WTC11 (cell line): ENCODE measurements around the gene NDRG4. TPM values are rescaled to one million over a fixed set of nuclear protein-coding genes. Genes with fewer than 3 reads are reported as not detected.

Experiments
- ATAC-seq: fragments of 200-7000 bp; cut with Tn5 transposase; 2 replicates; pipeline ENCODE4 v1.10.0; 2021; ENCODE audit warnings: mild to moderate bottlenecking, moderate library complexity
- CTCF ChIA-PET: fragments of 300-600 bp; sonication (Branson Sonifier 250); formaldehyde crosslinking; loops from one replicate; lab custom pipeline; 2021; ENCODE audit warnings: antibody characterized with exemption; lab: Charles Lee
- POLR2A ChIA-PET: fragments of 350-600 bp; sonication (Branson Sonifier 250); formaldehyde crosslinking; loops from one replicate; lab custom pipeline; 2021; ENCODE audit warnings: antibody characterized with exemption; lab: Charles Lee
- DNase-seq: peaks from one replicate; pipeline ENCODE4 v3.0.0; 2021; ENCODE audit warnings: low spot score
- H3K27ac Mint-ChIP-seq: 2 replicates; pipeline ENCODE4 v1.8.0; 2021; ENCODE audit warnings: mixed read lengths
- H3K27me3 Mint-ChIP-seq: 2 replicates; pipeline ENCODE4 v1.8.0; 2021; ENCODE audit warnings: low read depth, mild to moderate bottlenecking, moderate library complexity, mixed read lengths
- H3K36me3 Mint-ChIP-seq: 2 replicates; pipeline ENCODE4 v1.8.0; 2021; ENCODE audit warnings: mixed read lengths
- H3K4me1 Mint-ChIP-seq: 2 replicates; pipeline ENCODE4 v1.8.0; 2022; ENCODE audit warnings: mixed read lengths
- H3K4me3 Mint-ChIP-seq: 2 replicates; pipeline ENCODE4 v1.8.0; 2021; ENCODE audit warnings: mild to moderate bottlenecking, moderate library complexity, mixed read lengths
- H3K9me3 Mint-ChIP-seq: 2 replicates; pipeline ENCODE4 v1.8.0; 2021; ENCODE audit warnings: mixed read lengths
- EMX1 ChIP-seq: fragments of 250-450 bp; sonication (Bioruptor Pico); IDR thresholded peaks from 2 replicates; pipeline ENCODE4 v1.8.0; 2021; ENCODE audit warnings: mild to moderate bottlenecking
- FOXJ3 ChIP-seq: sonication (generic); formaldehyde crosslinking; IDR thresholded peaks from 2 replicates; pipeline ENCODE4 v1.9.0; 2021; ENCODE audit warnings: missing genetic modification reagents, mild to moderate bottlenecking, borderline replicate concordance
- GABPB1 ChIP-seq: sonication (generic); formaldehyde crosslinking; IDR thresholded peaks from 2 replicates; pipeline ENCODE4 v1.8.1; 2023; ENCODE audit warnings: mild to moderate bottlenecking, missing genetic modification reagents
- HMGA2 ChIP-seq: fragments of 250-450 bp; sonication (Bioruptor Pico); IDR thresholded peaks from 2 replicates; pipeline ENCODE4 v1.4.0; 2021; ENCODE audit warnings: mild to moderate bottlenecking, moderate library complexity
- KAT7 ChIP-seq: sonication (generic); formaldehyde crosslinking; IDR thresholded peaks from 2 replicates; pipeline ENCODE4 v1.8.1; 2023; ENCODE audit warnings: missing genetic modification reagents, mild to moderate bottlenecking, borderline replicate concordance
- RELA ChIP-seq: sonication (generic); formaldehyde crosslinking; IDR thresholded peaks from 2 replicates; pipeline ENCODE4 v1.8.1; 2022; ENCODE audit warnings: missing genetic modification reagents, mild to moderate bottlenecking, borderline replicate concordance
- RORB ChIP-seq: fragments of 250-450 bp; sonication (Bioruptor Pico); IDR thresholded peaks from 2 replicates; pipeline ENCODE4 v1.9.0; 2021; ENCODE audit warnings: mild to moderate bottlenecking
- ZBTB21 ChIP-seq: sonication (generic); formaldehyde crosslinking; IDR thresholded peaks from 2 replicates; pipeline ENCODE4 v1.8.1; 2023; ENCODE audit warnings: mild to moderate bottlenecking, missing genetic modification reagents, borderline replicate concordance
- ZNF138 ChIP-seq: sonication (generic); formaldehyde crosslinking; conservative IDR thresholded peaks from 2 replicates; pipeline ENCODE4 v1.8.1; 2022; ENCODE audit warnings: mild to moderate bottlenecking, moderate library complexity, missing genetic modification reagents
- total RNA-seq: library from RNA; stranded (reverse); gene quantifications from 3 replicates; pipeline ENCODE4 v1.2.3, GENCODE V29; 2021
- TF ChIP-seq, protein P1 (sequence below): fragments of 250-450 bp; sonication (Bioruptor Pico); conservative IDR thresholded peaks from 2 replicates; pipeline ENCODE4 v1.9.0; 2021; ENCODE audit warnings: mild to moderate bottlenecking
- TF ChIP-seq, protein P2 (sequence below): sonication (generic); formaldehyde crosslinking; IDR thresholded peaks from 2 replicates; pipeline ENCODE4 v1.8.0; 2022; ENCODE audit warnings: mild to moderate bottlenecking, missing genetic modification reagents
- TF ChIP-seq, protein P3 (sequence below): sonication (generic); formaldehyde crosslinking; IDR thresholded peaks from 2 replicates; pipeline ENCODE4 v1.8.1; 2023; ENCODE audit warnings: mild to moderate bottlenecking, missing genetic modification reagents, borderline replicate concordance
- TF ChIP-seq, protein P4 (sequence below): fragments of 200-600 bp; IDR thresholded peaks from 2 replicates; pipeline ENCODE4 v1.8.0; 2022; ENCODE audit warnings: antibody characterized with exemption
- TF ChIP-seq, protein P5 (sequence below): sonication (generic); formaldehyde crosslinking; IDR thresholded peaks from 2 replicates; pipeline ENCODE4 v1.8.1; 2022; ENCODE audit warnings: mild to moderate bottlenecking, moderate library complexity, missing genetic modification reagents

NDRG4 gene
- total RNA-seq, 1 experiment from 2014 or later: 20.5 TPM

DNA sequence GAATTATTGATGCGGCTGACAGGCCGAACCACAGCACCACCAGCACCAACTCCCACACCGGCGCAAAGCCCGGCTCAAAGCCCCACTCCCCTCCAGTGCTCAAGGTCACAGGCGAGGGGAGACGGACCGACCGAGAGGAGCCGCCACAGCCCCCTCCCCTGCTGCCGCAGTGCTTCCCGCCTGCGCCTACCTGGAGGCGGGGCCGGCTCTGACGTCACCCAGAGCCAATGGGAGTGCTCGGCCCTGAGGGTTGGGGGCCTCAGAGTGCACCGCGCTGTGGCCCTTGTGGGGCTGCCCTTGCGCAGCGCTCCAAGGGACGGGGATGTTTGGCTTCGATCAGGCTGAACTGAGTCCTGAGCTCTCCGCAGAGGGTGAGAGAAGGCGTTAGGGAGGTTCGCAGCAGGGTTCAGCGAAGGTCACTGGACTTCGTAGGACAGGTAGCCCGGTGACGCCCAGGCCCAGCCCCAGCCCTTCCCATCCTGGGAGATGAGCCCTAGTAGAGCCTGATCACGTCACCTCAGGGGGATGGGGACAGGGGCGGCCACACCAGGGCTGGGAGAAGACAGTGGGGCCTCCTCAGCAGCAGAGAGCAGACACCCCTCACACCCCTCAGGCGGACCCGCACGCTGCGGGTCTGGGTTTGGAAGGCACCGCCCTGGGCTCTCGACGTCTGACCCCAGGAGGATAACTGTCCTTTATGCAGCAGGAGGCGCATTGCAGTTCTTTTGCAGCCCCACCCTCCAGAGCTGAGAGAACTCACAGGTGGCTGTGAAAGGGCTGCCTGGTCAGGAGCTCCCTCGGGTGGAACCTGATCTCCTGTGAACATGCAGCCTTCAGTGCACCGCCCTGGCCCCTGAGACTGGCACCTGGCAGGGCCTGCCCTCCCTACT is 1.5 kb downstream of the NDRG4 start (continued):
- 0 out of 2 replicates have a peak, but pooled peaks have one; percentile 68 for TF ChIP-seq ZNF138 (CRISPR knock-in tag)

DNA sequence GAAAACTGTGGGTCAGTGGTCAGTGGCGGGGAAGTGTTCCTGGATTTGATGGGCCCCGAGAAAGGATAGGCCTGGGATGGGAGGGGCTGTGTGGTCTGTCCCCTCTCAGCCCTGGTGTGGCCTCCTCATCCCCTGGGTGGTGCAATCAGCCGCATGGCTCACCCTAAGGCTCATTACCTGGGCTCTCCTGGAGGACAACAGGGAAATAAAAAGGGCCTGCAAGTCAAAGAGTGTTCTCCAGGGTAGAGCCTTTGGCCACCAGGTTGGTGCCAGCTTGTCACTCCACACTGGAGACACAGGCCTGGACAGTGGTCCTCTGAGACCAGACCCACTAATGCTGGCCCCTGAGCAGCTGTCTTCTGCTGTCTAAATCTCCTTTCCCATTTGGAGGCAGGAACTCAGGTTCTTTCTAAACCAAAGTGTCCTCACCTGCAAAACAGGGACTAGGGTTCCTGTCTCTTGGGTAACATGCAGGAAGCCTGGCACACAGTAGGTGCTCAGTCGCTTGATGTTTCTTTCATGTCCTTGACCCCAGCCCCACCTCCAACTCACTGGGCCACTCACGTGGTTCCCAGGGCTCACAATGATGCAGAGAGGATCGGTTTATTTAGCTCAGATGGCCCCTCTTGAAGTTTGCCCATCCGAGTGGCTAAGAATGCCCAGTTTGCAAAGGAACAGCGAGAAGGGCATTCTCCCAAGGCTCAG is 2.4 kb downstream of the NDRG4 start:
- Mint-ChIP-seq H3K27me3 (peaks cover 66% of the 10 kb centered on the region), H3K4me3 (peak overlapping the region; percentile 84), H3K4me1 (peaks cover 10% of the 10 kb centered on the region), H3K27ac (no peak overlapping the region), H3K36me3 (no peaks in the 10 kb centered on the region), H3K9me3 (no peaks in the 10 kb centered on the region)
- CTCF ChIA-PET: interaction anchor here (1.4 to 4.9 kb wide), 3 partner anchors 9 to 254 kb away, joined by 5 to 24 read pairs (median 21); no protein-coding TSS in a partner anchor
- TF ChIP-seq FOXJ3: no peak
- TF ChIP-seq ZBTB21 (CRISPR knock-in tag): no peak
- TF ChIP-seq HMGA2: no peak
- TF ChIP-seq, protein P1, sequence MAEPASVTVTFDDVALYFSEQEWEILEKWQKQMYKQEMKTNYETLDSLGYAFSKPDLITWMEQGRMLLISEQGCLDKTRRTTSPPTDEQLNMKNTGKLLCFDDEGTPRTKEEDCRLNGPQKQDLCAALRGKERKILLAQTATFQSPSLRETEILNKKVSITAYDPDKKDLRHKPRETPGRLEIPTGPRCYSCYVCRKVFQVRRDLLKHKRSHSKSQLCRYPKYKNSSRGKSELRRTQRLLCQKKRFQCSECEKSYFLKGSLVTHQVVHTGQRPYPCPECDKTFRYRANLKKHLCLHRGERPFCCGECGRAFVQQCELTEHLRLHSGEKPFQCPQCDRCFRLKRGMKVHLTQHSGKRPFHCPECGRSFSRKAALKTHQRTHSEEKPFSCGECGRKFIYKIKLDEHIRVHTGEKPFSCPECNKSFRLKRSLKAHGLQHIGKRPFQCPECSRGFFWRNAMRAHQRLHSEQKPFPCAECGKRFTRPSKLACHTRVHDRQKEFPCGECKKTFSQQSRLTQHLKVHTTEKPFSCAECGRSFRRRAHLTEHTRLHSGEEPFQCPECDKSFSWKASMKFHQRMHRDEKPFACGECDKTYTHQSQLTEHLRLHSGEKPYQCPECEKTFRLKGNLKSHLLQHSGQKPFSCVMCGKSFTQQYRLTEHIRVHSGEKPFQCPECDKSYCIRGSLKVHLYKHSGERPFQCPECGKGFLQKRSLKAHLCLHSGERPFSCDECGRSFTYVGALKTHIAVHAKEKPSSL (CRISPR knock-in tag): no peak
- no peak for TF ChIP-seq RORB
- TF ChIP-seq, protein P2, sequence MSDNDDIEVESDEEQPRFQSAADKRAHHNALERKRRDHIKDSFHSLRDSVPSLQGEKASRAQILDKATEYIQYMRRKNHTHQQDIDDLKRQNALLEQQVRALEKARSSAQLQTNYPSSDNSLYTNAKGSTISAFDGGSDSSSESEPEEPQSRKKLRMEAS: no peak
- no peak for TF ChIP-seq RELA
- TF ChIP-seq KAT7: no peak
- TF ChIP-seq EMX1 (CRISPR knock-in tag): no peak
- TF ChIP-seq, protein P3, sequence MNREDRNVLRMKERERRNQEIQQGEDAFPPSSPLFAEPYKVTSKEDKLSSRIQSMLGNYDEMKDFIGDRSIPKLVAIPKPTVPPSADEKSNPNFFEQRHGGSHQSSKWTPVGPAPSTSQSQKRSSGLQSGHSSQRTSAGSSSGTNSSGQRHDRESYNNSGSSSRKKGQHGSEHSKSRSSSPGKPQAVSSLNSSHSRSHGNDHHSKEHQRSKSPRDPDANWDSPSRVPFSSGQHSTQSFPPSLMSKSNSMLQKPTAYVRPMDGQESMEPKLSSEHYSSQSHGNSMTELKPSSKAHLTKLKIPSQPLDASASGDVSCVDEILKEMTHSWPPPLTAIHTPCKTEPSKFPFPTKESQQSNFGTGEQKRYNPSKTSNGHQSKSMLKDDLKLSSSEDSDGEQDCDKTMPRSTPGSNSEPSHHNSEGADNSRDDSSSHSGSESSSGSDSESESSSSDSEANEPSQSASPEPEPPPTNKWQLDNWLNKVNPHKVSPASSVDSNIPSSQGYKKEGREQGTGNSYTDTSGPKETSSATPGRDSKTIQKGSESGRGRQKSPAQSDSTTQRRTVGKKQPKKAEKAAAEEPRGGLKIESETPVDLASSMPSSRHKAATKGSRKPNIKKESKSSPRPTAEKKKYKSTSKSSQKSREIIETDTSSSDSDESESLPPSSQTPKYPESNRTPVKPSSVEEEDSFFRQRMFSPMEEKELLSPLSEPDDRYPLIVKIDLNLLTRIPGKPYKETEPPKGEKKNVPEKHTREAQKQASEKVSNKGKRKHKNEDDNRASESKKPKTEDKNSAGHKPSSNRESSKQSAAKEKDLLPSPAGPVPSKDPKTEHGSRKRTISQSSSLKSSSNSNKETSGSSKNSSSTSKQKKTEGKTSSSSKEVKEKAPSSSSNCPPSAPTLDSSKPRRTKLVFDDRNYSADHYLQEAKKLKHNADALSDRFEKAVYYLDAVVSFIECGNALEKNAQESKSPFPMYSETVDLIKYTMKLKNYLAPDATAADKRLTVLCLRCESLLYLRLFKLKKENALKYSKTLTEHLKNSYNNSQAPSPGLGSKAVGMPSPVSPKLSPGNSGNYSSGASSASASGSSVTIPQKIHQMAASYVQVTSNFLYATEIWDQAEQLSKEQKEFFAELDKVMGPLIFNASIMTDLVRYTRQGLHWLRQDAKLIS (CRISPR knock-in tag): no peak
- DNase-seq: no peak
- no peak for ATAC-seq
- POLR2A ChIA-PET: no interaction called here

DNA sequence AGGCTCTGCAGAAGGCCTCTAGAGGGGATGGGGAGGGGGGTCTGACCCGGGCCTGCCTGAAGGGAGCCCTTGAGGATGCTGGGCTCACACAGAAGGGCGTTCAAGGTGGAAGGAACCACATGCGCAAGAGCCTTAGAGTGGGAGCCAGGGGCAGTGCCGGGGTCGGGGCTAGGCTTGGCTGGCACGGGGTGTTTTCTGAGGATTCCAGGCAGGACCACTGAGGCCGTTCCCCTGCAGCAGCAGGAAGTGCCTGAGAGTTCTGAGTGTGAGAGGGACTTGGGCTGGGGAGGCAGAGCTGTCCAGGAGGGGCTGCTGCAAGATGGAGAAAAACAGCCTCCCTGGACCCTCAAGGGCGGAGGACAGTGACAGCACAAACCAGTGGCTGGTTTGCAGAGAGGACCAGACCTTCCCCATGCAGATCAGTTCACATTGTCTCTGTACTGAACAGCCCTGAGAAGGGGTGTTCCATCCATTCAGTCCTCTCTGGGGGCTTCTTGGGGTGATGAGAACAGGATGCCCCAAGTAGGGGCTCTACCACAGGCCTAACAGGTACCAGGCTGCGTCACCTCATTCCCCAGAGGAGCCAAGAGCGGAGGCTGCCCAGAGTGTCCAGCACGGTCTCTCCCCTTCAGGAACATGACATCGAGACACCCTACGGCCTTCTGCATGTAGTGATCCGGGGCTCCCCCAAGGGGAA is 3.4 kb downstream of the NDRG4 start:
- POLR2A ChIA-PET: no interaction called here
- DNase-seq (no peak), ATAC-seq (no peak)
- no peaks in the 10 kb centered on the region for H3K36me3 Mint-ChIP-seq
- no peak overlapping the region for H3K4me3 Mint-ChIP-seq
- H3K9me3 Mint-ChIP-seq: no peaks in the 10 kb centered on the region
- CTCF ChIA-PET: no interaction called here
- H3K4me1 Mint-ChIP-seq: peaks cover 10% of the 10 kb centered on the region
- peaks cover 56% of the 10 kb centered on the region for H3K27me3 Mint-ChIP-seq
- H3K27ac Mint-ChIP-seq: no peak overlapping the region
- TF ChIP-seq, protein P4, sequence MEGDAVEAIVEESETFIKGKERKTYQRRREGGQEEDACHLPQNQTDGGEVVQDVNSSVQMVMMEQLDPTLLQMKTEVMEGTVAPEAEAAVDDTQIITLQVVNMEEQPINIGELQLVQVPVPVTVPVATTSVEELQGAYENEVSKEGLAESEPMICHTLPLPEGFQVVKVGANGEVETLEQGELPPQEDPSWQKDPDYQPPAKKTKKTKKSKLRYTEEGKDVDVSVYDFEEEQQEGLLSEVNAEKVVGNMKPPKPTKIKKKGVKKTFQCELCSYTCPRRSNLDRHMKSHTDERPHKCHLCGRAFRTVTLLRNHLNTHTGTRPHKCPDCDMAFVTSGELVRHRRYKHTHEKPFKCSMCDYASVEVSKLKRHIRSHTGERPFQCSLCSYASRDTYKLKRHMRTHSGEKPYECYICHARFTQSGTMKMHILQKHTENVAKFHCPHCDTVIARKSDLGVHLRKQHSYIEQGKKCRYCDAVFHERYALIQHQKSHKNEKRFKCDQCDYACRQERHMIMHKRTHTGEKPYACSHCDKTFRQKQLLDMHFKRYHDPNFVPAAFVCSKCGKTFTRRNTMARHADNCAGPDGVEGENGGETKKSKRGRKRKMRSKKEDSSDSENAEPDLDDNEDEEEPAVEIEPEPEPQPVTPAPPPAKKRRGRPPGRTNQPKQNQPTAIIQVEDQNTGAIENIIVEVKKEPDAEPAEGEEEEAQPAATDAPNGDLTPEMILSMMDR: no peak
- TF ChIP-seq GABPB1 (CRISPR knock-in tag): no peak
- TF ChIP-seq, protein P5, sequence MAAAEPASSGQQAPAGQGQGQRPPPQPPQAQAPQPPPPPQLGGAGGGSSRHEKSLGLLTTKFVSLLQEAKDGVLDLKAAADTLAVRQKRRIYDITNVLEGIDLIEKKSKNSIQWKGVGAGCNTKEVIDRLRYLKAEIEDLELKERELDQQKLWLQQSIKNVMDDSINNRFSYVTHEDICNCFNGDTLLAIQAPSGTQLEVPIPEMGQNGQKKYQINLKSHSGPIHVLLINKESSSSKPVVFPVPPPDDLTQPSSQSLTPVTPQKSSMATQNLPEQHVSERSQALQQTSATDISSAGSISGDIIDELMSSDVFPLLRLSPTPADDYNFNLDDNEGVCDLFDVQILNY: no peak
- TF ChIP-seq, protein P1 (CRISPR knock-in tag): no peak
